ENCODE data around the gene DLX5.

DNA sequence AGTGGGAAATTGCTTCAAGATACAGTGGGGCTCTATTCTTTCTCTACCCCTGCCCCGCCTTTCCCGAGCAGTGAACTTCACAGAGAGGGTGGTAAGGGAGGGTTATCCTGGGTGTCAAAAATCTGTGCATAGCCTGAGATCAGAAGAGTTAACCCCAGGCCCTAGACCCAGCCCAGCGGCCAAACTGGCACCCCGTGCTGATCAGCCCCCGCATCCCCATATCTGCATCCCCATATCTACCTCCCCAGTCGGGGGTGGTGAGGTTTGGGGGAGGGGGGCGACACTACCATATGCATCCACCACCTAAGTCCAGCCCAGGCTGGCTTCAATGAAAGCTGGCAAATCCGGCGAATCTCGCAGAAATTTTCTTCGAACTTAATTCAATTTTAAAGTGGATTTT is 26.3 kb downstream of the DLX5 start:
- TF ChIP-seq, protein P1, sequence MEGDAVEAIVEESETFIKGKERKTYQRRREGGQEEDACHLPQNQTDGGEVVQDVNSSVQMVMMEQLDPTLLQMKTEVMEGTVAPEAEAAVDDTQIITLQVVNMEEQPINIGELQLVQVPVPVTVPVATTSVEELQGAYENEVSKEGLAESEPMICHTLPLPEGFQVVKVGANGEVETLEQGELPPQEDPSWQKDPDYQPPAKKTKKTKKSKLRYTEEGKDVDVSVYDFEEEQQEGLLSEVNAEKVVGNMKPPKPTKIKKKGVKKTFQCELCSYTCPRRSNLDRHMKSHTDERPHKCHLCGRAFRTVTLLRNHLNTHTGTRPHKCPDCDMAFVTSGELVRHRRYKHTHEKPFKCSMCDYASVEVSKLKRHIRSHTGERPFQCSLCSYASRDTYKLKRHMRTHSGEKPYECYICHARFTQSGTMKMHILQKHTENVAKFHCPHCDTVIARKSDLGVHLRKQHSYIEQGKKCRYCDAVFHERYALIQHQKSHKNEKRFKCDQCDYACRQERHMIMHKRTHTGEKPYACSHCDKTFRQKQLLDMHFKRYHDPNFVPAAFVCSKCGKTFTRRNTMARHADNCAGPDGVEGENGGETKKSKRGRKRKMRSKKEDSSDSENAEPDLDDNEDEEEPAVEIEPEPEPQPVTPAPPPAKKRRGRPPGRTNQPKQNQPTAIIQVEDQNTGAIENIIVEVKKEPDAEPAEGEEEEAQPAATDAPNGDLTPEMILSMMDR (conservative IDR thresholded peaks at IDR 0.05 in 1 of 2, IDR thresholded peaks at IDR 0.05 in 1 of 2; ENCODE audit: extremely low read depth in 1 of 2, insufficient read depth in 1 of 2, low read depth in 1 of 2, low read length in 2 of 2), result no peak
- no peak for TF ChIP-seq EZH2 (IDR thresholded peaks at IDR 0.05; ENCODE audit: borderline replicate concordance, low read length)
